NK-92 (cell line): Measurements from ENCODE around the gene BAK1.
A peak's percentile ranks its signal among the peaks of the same experiment; 100 is the strongest.

Source experiments
- DNase-seq: peaks from one replicate; lab custom pipeline; 2025; ENCODE audit not compliant: unreplicated experiment; lab: John Stamatoyannopoulos, UW

The BAK1 gene

DNA sequence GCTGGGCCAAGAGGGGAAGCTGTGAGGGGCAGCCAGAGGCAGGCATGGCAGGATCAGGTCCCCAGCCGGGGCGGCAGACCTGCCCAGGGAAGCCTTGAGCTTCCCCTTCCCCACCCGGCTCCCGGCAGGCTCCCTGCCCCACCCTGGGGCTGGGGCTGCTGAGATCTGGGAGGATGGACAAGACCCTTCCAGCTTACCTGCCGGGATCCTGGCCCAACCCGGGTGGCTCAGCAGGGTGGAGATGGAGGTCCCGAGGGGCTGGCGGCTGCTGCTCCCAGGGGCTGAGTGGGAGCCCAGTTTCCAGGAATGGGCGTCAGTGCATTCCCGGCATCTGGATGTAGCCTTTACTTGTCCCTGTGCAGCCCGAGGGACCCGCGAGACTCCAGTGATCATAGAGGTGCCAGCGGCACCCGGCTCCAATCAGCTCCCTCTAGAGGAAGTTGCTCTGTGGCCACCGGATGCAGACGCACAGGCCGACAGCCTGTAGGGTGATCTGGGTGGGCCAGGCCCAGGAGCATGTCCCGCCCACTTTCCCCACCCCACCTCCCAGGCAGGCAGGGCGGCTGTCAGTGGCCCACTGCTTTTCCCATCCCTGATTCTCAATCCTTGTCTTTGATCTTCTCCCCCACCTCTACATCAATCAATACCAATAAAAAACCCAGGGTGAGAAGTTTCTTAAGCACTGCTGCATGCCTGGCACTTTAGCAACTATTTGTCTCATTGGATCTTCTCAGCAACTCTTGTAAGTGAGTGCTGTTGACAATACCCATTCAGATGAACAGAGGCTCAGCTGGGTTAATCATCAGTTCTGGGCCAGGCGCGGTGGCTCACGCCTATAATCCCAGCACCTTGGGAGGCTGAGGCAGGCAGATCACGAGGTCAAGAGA, at the start of gene BAK1:
Gene BAK1, minus strand, starts transcription at position 449 of the 887 bp plus-strand sequence. CDS start 2,672 bp downstream, outside the sequence.
- DNase-seq, result peak; percentile 44

DNA sequence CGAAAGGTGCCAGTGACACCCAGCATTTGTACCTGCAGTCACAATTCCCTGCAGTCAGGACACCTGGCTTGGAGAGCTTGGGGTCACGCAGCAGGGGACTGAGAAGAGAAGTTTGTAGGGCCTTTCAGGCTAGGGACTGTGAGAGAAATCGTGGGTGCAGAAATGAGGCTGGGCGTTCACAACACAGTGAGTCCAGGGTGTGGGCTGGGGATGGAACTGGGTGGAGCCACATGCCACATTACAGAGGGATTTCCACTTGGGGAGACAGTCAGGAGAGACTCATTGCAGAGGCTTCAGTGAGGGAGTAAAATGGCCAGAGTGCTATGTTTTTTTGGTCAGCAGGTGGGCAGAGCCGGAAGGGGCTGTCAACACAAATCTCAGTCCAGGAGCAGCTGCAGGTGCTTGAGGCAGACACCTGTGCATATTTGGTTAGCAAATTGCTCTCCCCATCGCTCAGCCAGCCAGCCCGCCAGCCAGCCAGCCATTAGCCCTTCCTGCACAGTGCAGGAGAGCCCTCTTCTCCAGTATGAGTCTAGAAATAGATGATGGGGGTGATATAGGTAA, 48.4 kb upstream of the BAK1 start:
- no peak for DNase-seq

DNA sequence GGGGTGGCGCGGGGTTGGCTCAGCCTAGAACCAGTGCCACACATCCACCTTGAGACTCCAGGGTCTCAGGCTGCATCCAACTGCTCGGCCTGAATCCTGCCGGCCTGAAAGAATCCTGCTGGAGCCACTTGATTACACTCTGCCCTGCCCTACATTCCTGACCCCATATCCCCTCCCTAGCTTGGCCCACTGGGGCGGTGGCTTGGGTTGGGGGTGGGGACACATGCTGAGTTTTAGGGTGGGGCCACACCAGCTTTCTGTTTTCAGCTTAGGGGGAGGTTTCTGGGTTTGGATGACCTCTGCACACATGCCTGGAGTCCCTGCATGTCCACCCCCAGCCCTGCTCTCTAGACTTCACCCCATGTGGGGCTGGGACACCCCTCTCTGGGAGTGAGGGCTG, 47.8 kb upstream of the BAK1 start:
- no peak for DNase-seq

DNA sequence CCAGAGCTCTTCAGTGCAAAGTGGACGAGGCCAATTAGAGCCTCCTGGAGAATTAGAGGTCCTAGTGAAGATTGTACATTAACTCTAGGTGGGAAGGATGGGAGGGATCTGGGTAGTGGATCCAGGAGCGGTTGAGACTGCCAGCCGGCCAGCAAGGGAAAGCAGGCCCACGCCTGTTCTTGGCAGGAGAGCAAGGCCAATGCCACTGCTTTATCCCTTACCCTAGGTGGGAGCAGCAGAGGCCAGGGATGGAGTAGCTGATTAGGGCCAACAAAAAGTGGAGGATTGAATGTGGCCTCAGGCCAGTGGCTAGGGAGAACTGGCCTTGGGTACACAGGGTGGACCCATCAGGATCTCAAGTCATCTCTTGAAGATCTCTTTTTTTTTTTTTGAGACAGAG, 44.8 kb upstream of the BAK1 start:
- no peak for DNase-seq

DNA sequence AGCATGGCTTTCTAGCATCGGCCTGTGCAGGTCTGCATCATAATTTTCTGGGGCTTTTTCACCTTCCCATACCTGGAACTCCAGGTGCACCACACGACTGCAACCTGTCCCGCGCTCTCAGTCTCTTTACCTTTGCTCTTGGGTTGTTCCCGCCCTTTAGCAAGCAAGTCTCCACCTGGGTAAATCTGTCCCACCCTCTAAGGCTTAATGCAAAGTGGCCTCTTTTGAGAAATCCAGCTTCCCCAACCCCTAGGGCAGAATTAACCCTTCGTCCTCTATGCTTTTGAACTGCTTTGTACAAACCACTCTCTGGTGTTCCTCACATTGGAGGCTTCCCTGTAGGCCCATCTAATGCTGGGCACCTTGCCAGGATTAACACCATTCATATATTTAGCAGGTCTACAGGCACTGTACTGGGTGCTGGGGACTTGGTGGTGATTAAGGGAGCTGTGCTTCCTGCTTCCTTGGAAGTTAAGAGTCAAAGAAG, 43.9 kb upstream of the BAK1 start:
- no peak for DNase-seq

DNA sequence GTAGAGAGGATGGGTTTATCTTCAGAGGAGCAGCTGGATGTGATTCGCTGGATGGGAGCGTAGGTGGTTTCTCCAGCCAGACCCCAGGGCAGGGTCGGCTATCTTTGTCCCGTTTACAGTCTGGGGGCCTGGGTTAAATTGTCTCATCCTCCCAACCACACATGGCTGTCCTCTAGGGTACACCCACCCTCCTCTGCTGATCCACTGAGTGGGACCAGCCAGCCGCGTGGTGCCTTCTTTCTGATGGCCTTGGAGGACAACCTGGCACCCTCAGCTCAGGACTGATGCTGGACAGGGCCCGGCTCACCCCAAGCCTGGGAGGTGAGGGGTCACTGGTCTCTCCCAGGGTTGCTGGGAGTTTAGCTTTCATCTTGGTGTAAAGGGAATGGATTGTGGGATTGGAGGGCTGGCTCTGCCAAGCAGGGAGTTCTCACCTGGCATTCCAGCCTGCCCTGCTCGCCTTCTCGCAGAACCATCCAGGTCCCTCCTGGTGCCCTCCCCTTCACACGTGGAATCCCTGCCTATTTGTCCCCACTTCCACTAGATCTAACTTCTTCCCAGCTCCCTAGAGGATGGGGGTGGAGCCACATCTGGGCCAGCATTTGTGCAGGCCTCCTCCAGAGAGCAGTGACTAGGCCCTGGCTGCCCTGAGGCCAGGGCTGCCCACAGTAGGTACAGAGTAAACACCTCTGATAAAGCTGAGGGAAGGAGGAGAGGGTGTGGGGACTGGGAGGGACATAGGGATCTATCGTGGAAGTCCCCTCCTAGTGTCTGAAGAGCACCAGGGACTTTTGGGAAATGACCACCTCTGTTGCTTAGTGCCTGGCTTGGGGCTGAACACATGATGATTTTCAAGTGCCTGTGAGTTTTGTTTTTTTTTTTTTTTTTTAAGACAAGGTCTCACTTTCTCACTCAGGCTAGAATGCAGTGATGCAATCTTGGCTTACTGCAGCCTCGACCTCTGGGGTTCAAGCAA, 42.7 kb upstream of the BAK1 start:
- no peak for DNase-seq

DNA sequence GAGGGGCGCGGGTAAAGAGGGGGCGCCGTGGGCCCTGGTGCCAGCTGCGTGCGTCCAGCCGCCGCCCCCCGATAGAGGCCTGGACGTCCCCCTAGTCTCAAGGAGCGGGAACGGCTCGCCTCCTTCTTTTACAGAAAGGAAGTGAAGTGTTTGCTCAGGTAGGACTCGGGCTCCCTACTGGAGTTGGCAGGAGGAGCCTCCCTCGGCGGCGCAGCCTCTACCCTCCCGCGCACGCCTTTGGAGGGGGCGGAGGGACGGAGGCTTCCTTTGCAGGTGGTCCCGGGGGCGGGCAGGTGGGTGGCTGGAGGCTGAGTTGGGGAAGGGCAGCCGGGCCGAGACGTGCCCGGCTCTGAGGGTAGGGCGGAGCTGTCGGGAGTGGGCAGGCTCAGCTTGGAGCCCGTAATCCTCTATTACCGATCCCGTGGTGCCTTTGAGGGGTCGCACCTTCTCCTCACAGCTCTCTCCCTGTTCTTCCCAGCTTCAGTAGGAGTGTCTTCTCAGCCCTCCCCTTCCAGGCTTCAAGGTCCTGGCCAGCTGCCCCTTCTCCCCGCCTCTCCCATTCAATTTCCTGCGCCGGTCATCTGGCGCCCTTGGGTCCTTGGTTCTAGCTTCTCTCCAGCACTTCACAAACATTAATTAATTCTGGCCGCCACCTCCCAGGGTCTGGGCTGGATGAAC, 41.8 kb upstream of the BAK1 start:
- no peak for DNase-seq

DNA sequence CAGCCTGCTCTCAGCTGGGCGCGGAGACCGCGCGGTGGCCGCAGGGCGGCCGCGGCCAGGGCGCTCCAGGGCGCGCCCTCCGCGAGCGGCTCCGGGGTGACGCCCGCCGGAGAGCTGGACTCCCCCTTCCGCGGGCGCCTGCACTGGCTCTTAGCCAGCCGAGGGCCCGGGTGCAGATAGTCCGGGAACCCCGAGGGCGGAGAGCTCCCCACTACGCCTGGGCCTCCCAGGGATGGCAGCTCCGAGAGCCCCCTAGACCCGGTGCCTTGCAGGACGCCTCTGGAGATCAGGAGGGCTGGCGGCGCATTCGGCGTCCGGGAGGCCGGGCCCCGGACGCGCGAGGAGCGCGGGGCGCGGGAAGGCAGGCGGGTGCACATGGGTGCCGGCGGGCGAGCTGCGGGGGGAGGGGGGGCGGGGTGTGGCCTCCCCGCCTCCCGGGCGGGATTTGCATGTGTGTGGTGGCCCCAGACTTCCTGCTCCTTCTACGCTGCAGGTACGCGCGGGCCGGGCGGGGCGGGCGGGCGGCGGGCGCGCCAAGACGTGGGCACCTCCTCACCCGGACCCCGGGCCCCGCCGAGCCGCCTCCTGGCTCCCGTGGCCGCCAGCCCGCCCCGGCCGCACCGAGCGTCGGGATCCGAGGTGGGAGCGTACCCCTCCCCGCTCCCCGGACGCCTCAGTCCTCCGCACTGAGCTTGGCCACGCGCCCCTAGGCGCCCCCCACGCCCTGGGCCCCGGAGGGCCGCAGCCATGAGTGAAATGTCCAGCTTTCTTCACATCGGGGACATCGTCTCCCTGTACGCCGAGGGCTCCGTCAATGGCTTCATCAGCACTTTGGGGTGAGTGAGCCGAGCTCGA, 41.0 kb upstream of the BAK1 start, which contains the start of gene ITPR3:
Gene ITPR3, plus strand, starts transcription at position 467 of the 855 bp plus-strand sequence. Its CDS starts 281 bp downstream, at position 748.
- no peak for DNase-seq

DNA sequence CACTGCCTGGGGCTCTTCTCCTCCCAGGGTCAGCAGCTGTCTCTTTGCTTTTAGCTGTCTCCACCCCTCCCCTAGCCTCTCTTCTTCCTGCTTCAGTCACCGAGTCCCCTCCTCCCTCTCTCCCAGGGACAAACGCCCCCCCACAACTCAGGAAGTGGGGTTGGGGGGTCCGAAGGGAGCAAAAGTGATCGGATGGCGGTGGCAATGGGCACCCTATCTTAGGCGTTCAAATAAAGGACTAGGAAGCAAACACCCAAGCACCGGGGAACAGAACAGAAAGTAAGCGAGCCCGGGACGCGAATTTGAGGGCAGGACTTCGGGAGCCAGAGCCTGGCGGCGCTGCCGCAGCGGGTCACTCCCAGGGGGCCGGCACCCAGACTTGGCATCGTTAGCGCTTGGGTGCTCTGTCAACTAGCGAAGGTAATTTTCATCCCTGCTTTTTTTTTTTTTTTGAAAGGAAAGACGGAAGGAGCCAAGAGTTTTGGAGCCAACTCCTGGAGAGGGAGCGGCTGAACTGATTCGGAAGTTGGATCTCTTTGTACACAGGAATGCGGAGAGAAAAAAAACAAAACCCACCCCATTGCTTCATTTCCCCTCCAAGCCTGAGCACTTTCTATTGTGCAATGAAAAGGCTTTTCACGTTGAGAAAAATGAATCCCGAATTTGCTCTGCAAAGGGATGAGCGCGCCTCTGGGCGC, 40.2 kb upstream of the BAK1 start:
- no peak for DNase-seq

DNA sequence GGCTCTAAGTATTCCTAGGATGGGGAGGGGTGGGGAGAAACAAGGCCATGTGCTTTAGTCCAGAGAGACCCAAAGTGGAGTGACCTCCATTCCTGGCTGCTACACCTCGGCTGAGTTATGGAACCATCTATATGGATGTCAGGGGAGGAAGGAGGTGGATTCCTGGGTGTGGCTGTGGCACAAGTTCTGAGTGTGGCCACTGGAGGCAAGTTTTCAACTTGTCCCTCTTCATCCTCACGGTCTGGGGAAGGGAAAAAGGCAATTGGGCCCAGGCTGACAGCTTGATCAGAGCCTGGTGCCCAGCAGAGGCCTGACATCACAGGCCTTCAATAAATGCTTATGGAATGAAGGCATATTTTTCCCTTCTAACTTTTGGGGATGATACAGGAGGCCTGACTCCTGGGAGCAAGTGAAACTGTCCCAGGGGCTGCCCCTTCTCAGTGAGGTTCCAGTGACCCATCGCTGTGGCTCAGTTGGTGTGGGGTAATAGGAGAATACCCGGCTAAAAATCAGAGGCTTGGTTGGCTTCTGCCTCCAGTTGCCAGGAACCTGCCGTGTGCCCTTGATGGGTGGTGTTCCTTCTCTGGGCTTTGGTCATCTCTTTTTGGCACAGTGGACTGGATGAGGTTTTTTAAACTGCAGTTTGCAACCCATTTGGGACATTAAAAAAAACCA, 39.2 kb upstream of the BAK1 start:
- DNase-seq, result no peak

DNA sequence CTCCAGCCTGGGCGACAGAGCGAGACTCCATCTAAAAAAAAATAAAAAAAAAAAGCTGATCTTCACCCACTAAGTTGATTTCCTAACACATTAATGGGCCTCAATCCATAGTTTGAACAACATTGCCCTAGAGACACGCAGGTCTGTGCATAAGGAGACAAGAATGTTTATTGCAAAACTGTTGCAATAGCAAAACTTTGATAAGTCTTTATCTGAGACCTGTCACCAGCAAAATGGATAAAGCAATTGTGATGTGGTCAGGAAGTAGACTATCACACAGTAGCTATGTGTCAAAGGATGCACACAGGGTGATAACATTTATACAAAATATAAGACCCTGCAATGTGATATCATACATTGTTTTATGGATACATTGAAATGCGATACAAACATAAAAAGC, 36.8 kb upstream of the BAK1 start:
- DNase-seq, result no peak

DNA sequence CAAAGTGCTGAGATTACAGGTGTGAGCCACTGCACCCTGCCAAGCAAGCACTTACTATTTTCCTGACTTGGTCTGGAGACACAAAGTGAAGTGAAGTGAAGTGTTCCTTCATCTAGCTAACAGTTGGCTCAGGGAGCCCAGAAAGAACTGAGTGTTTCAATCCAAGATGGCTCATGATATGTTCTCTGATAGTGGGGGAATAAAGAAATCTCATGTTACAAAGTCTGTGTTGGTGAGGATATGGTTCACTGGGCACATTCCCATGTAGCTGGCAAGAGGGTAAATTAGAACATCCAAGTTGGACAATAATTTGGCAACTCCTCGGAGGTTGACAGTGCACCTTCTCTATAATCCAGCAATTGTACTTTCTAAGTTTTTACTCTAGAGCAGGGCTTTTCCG, 36.0 kb upstream of the BAK1 start:
- DNase-seq, result no peak

DNA sequence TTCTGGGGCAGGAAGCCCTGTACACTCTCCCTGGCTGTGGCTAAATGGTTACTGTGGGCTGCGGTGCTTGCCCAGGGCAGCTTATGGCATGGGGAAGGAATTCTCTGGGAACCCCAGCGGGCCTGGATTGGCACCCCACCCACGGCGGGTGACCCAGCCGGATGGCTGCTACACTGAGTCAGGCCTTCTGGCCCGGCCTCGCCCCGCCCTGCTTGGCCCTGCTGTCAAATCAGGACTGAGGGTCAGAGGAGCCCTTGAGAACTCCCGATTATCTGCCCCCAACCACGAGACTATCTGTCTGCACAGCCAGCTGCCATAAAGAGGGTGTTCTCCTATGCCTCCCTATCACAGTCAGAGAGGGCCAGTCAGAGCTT, 33.7 kb upstream of the BAK1 start:
- no peak for DNase-seq

DNA sequence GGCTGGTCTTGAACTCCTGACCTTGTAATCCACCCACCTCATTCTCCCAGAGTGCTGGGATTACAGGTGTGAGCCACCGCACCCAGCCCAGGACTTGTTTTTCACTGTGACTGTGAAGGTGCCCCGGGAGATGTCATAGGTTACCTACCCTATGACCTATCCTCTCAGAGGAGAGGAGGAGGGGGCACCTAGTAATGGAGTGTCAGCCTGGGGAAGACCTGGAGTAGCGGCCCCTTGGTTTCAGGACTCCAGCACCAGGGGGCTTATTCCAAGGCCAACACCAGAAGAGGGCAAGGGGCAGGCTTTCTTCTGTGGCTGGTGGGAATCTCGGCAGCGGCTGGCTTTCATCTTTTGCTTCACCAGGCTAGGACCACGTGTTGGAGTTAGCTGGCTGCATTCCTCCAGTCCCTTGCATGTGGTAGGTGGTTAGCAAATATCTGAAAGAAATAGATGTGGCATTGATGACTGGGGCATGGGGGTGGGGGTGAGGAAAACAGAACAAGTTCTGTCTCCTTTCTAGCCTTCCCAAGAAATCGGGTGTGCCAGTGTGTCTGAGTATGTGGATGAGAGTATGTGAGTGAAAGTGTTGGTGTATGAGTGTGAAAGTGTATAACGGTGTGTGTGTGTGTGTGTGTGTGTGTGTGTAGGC, 33.2 kb upstream of the BAK1 start:
- DNase-seq, result no peak

DNA sequence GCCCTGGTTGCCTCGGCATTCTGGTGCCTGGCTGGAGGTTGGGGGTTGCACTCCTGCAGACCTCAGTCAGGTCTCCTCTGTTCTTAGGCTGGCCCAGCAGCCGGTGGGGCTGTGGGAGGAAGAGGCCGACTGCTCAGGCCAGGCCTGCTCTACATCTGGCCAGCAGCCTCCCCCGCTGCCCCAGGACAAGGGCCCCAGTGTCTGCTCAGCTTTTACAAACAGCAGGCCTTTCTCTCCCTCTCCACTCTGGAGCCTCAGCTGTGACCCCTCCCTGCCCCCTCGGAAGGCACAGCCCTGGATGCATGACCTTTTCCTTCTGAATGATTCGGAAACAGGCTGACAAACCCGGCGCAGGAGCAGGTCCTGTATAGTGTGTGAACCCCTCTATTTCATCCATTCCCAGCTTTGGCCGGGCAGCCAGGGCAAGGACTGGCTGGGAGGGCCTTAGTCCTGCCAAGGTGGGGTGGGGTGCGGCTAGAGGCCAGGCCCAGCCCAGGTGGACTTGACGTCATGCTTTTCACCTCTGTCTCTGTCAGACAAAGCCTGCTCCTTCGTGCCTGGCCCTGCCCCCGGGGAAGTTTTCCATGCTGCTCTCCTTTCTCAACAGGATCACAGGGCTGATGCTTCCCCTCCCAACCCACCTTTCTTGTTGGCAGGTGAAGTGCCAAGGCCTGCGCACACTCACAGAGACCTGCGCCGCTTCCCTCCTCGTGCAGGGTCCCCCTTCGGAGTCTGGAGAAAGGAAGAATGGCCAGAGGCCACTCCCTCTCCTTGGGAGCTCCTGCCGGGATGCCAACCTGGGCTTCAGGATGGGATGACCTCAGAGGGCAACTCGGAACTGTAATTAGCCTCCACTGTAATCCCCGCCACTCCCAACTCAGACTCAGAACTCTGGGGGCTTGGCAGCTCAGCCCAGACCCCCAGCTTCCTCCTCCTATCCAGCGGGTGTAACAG, 31.0 kb upstream of the BAK1 start:
- DNase-seq, result no peak

DNA sequence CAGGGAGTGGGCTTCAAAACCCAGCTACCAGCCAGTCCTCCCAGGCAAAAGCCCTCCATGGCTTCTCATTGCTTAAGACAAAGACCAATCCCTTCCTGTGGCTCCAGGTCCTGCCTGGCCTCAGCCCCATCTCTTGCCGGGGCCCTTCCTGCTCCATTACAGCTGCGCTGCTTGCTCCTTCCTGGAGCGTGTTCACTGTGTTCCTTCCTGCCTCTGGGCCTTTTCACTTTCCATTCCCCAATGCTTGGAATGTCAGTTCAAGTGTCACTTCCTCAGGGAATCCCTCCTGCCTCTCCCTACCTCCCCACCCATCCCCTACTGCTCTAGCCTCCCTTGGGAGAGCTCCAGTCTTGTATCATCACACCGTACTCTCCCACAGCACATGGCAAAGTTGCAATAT, 30.0 kb upstream of the BAK1 start:
- DNase-seq, result no peak

DNA sequence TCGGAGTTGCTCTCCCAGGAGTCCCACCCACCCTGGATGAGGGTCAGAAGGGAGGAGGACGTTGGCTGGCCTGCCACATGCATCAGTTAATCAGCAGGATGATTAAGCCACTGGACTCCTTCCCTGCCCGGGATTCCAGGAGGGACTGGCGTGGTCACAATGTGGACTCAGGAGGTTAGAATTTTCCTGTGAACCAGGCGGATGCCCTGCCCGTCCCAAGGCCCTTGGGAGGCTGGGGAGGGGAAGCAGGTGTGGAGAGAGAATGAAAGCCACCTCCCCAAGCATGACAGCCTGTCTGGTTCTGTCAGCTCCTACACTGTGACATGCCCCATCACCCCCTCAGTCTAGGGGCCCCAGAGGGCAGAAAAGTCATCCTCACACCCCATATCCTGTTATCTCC, 29.5 kb upstream of the BAK1 start:
- no peak for DNase-seq
